Measurements from ENCODE around the gene NGDN.

- TF ChIP-seq, protein P1, sequence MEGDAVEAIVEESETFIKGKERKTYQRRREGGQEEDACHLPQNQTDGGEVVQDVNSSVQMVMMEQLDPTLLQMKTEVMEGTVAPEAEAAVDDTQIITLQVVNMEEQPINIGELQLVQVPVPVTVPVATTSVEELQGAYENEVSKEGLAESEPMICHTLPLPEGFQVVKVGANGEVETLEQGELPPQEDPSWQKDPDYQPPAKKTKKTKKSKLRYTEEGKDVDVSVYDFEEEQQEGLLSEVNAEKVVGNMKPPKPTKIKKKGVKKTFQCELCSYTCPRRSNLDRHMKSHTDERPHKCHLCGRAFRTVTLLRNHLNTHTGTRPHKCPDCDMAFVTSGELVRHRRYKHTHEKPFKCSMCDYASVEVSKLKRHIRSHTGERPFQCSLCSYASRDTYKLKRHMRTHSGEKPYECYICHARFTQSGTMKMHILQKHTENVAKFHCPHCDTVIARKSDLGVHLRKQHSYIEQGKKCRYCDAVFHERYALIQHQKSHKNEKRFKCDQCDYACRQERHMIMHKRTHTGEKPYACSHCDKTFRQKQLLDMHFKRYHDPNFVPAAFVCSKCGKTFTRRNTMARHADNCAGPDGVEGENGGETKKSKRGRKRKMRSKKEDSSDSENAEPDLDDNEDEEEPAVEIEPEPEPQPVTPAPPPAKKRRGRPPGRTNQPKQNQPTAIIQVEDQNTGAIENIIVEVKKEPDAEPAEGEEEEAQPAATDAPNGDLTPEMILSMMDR (IDR thresholded peaks at IDR 0.05 in 8 of 11, conservative IDR thresholded peaks at IDR 0.05 in 3 of 11), result no peak
- no peak for TF ChIP-seq POLR2AphosphoS5 (IDR thresholded peaks at IDR 0.05)
Observed at GRCh38 chr14:23485326-23485725, 15.8 kb downstream of the NGDN start.

Data from spleen (tissue), 7 donors.